ENCODE measurements around the gene DDX31. TPM values are rescaled to one million over a fixed set of nuclear protein-coding genes. Genes with fewer than 3 reads are reported as not detected.
"Not testable (repeated sequence)": the region's sequence is repeated elsewhere in the genome, so short reads cannot be mapped to it uniquely, and the experiment has no call there.

DDX31 gene
- total RNA-seq, 2 experiments from 2014 or later = 28.3 to 28.8 TPM

DNA sequence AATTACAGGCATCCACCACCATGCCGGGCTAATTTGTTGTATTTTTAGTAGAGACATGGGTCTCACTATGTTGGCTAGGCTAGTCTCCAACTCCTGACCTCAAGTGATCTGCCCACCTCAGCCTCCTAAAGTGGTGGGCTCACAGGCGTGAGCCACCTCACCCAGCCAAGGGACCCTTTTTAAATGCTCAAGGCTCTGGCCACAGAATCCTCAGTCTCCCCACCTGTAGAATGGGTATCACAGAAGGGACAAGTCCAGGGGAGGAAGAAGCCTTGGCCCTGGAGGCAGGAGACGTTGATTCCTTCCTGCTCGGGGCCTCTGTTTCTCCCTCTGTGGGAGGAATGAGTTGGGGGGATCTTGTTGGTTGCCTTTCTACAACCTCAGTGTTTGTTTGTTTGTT lies 46.2 kb upstream of the DDX31 start:
- ChIA-PET POLR2A (no interaction called here), CTCF (ENCODE audit: unreplicated experiment) (no interaction called here)
- H3K4me2 ChIP-seq (ENCODE audit: low read length) = no peak overlapping the region
- intact Hi-C loops (cut with micrococcal nuclease; ENCODE audit: unreplicated experiment) = no loop called here
- H2AFZ ChIP-seq (ENCODE audit: low read length) = no peak overlapping the region
- no TSS peak for BruUV-seq (replicated peaks)
- no peaks in the 10 kb centered on the region for H3K9me3 ChIP-seq (ENCODE audit: low read length)
- H3K9me2 ChIP-seq (ENCODE audit: insufficient read depth, low read length) = no peaks in the 10 kb centered on the region
- no peaks in the 10 kb centered on the region for H3K36me3 ChIP-seq (ENCODE audit: insufficient read depth, low read length)
- no peaks in the 10 kb centered on the region for H3K79me2 ChIP-seq (ENCODE audit: insufficient read depth, low read depth, low read length)
- TF ChIP-seq, protein P1, sequence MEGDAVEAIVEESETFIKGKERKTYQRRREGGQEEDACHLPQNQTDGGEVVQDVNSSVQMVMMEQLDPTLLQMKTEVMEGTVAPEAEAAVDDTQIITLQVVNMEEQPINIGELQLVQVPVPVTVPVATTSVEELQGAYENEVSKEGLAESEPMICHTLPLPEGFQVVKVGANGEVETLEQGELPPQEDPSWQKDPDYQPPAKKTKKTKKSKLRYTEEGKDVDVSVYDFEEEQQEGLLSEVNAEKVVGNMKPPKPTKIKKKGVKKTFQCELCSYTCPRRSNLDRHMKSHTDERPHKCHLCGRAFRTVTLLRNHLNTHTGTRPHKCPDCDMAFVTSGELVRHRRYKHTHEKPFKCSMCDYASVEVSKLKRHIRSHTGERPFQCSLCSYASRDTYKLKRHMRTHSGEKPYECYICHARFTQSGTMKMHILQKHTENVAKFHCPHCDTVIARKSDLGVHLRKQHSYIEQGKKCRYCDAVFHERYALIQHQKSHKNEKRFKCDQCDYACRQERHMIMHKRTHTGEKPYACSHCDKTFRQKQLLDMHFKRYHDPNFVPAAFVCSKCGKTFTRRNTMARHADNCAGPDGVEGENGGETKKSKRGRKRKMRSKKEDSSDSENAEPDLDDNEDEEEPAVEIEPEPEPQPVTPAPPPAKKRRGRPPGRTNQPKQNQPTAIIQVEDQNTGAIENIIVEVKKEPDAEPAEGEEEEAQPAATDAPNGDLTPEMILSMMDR (conservative IDR thresholded peaks at IDR 0.05; ENCODE audit: low read length) = no peak
- no peak for TF ChIP-seq EZH2phosphoT487 (IDR thresholded peaks at IDR 0.05; ENCODE audit: borderline replicate concordance, low read depth, low read length)
- H3K27ac ChIP-seq (ENCODE audit: low read depth, low read length, poor library complexity, severe bottlenecking) = no peak overlapping the region
- no peak overlapping the region for H3K4me3 ChIP-seq (ENCODE audit: low read depth, low read length, poor library complexity, severe bottlenecking)
- no peak for DNase-seq (ENCODE audit: low spot score)
- no peaks in the 10 kb centered on the region for H3K4me1 ChIP-seq (ENCODE audit: insufficient read depth, low read length, poor library complexity, severe bottlenecking)
- no peaks in the 10 kb centered on the region for H4K20me1 ChIP-seq (ENCODE audit: insufficient read depth, low read length)

DNA sequence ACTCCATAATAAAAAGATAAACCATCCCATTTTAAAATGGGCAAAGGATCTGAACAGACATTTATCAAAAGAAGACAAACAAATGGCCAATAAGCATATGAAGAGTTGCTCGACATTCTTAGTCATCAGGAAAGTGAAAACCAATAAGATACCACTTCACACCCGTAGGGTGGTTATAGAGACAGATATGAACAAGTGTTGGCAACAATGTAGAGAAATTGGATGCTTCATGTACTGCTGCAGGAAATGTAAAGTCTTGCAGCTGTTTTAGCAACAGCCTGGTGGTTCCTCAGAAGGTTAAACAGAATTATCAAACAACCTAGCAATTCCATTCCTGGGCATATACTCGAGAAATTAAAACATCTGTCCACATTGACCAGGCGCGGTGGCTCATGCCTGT lies 43.0 kb upstream of the DDX31 start:
- no peak overlapping the region for H2AFZ ChIP-seq (ENCODE audit: low read length)
- TF ChIP-seq EZH2phosphoT487 (IDR thresholded peaks at IDR 0.05; ENCODE audit: borderline replicate concordance, low read depth, low read length) = no peak
- TF ChIP-seq, protein P1 (conservative IDR thresholded peaks at IDR 0.05; ENCODE audit: low read length) = no peak
- no peaks in the 10 kb centered on the region for H3K9me2 ChIP-seq (ENCODE audit: insufficient read depth, low read length)
- H3K27ac ChIP-seq (ENCODE audit: low read depth, low read length, poor library complexity, severe bottlenecking) = no peak overlapping the region
- no TSS peak for BruUV-seq (replicated peaks)
- H4K20me1 ChIP-seq (ENCODE audit: insufficient read depth, low read length) = no peaks in the 10 kb centered on the region
- H3K4me2 ChIP-seq (ENCODE audit: low read length) = no peak overlapping the region
- ChIA-PET CTCF (ENCODE audit: unreplicated experiment) (no interaction called here), POLR2A (no interaction called here)
- H3K36me3 ChIP-seq (ENCODE audit: insufficient read depth, low read length) = no peaks in the 10 kb centered on the region
- no peaks in the 10 kb centered on the region for H3K4me1 ChIP-seq (ENCODE audit: insufficient read depth, low read length, poor library complexity, severe bottlenecking)
- H3K4me3 ChIP-seq (ENCODE audit: low read depth, low read length, poor library complexity, severe bottlenecking) = no peak overlapping the region
- H3K79me2 ChIP-seq (ENCODE audit: insufficient read depth, low read depth, low read length) = no peaks in the 10 kb centered on the region
- intact Hi-C loops (cut with micrococcal nuclease; ENCODE audit: unreplicated experiment) = no loop called here
- no peaks in the 10 kb centered on the region for H3K9me3 ChIP-seq (ENCODE audit: low read length)
- no peak for DNase-seq (ENCODE audit: low spot score)

DNA sequence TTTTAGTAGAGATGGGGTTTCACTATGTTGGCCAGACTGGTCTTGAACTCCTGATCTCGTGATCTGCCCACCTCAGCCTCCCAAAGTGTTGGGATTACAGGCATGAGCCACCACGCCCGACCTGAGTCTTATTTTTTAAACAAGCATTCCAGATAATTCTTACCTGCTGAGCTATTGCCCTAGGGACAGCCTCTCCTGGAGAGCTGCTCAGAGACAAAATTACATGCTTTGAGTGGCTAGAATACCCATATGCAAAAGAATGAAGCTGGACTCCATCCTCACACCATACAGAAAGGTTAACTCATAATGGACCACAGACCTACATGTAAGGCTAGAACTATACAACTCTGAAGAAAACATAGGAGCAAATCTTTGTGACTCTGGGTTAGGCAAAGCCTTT lies 42.1 kb upstream of the DDX31 start:
- no peaks in the 10 kb centered on the region for H3K9me2 ChIP-seq (ENCODE audit: insufficient read depth, low read length)
- H3K4me3 ChIP-seq (ENCODE audit: low read depth, low read length, poor library complexity, severe bottlenecking) = no peak overlapping the region
- no peak overlapping the region for H3K4me2 ChIP-seq (ENCODE audit: low read length)
- CTCF ChIA-PET (ENCODE audit: unreplicated experiment) = no interaction called here
- H3K27ac ChIP-seq (ENCODE audit: low read depth, low read length, poor library complexity, severe bottlenecking) = no peak overlapping the region
- H3K79me2 ChIP-seq (ENCODE audit: insufficient read depth, low read depth, low read length) = no peaks in the 10 kb centered on the region
- no peak for TF ChIP-seq EZH2phosphoT487 (IDR thresholded peaks at IDR 0.05; ENCODE audit: borderline replicate concordance, low read depth, low read length)
- TF ChIP-seq, protein P1 (conservative IDR thresholded peaks at IDR 0.05; ENCODE audit: low read length) = no peak
- H4K20me1 ChIP-seq (ENCODE audit: insufficient read depth, low read length) = no peaks in the 10 kb centered on the region
- no peaks in the 10 kb centered on the region for H3K36me3 ChIP-seq (ENCODE audit: insufficient read depth, low read length)
- H3K4me1 ChIP-seq (ENCODE audit: insufficient read depth, low read length, poor library complexity, severe bottlenecking) = no peaks in the 10 kb centered on the region
- BruUV-seq (replicated peaks) = no TSS peak
- intact Hi-C loops (cut with micrococcal nuclease; ENCODE audit: unreplicated experiment) = no loop called here
- POLR2A ChIA-PET = no interaction called here
- DNase-seq (ENCODE audit: low spot score) = no peak
- H3K9me3 ChIP-seq (ENCODE audit: low read length) = no peaks in the 10 kb centered on the region
- H2AFZ ChIP-seq (ENCODE audit: low read length) = no peak overlapping the region

- BruUV-seq (replicated peaks); POLR2A ChIA-PET; H3K4me3 ChIP-seq (ENCODE audit: low read depth, low read length, poor library complexity, severe bottlenecking); H3K4me1 ChIP-seq (ENCODE audit: insufficient read depth, low read length, poor library complexity, severe bottlenecking); H3K36me3 ChIP-seq (ENCODE audit: insufficient read depth, low read length); H4K20me1 ChIP-seq (ENCODE audit: insufficient read depth, low read length); CTCF ChIA-PET (ENCODE audit: unreplicated experiment); intact Hi-C loops (cut with micrococcal nuclease; ENCODE audit: unreplicated experiment); H3K79me2 ChIP-seq (ENCODE audit: insufficient read depth, low read depth, low read length); H3K4me2 ChIP-seq (ENCODE audit: low read length); H3K27ac ChIP-seq (ENCODE audit: low read depth, low read length, poor library complexity, severe bottlenecking); H2AFZ ChIP-seq (ENCODE audit: low read length); DNase-seq (ENCODE audit: low spot score); H3K9me2 ChIP-seq (ENCODE audit: insufficient read depth, low read length); H3K9me3 ChIP-seq (ENCODE audit: low read length): not testable (repeated sequence)
These were observed 41.4 kb upstream of the DDX31 start for GRCh38 chr9:132711152-132711551.
